HCT116 (cell line): Measurements from ENCODE around the gene TMEM117. TPM values are rescaled to one million over a fixed set of nuclear protein-coding genes. Genes with fewer than 3 reads are reported as not detected.

Experiments used
- ATAC-seq: fragments of 200-7000 bp; cut with Tn5 transposase; 2 replicates; pipeline ENCODE4 v1.9.1; 2020; ENCODE audit warnings: mild to moderate bottlenecking, moderate library complexity
- BruUV-seq: library from RNA; stranded (reverse); fragments of 400-500 nt; replicated peaks from 2 replicates; lab custom pipeline; 2021; lab: Mats Ljungman, UMichigan
- CTCF ChIA-PET: fragments of 300-600 bp; sonication (Branson Sonifier 250); formaldehyde crosslinking; loops from one replicate; lab custom pipeline; 2021; ENCODE audit warnings: antibody characterized with exemption; lab: Charles Lee
- POLR2A ChIA-PET: fragments of 300-600, 350-600 bp; sonication (Branson Sonifier 250); formaldehyde crosslinking; loops from one replicate; lab custom pipeline; 2021; ENCODE audit warnings: antibody characterized with exemption; lab: Charles Lee
- RAD21 ChIA-PET, 2 experiments: fragments of 300-600 bp; sonication (Branson Sonifier 250); formaldehyde crosslinking; loops; one replicate each; lab custom pipeline; 2023; ENCODE audit warnings: low total read pairs in 2 of 2; ENCODE audit not compliant: uncharacterized antibody in 2 of 2, unreplicated experiment in 2 of 2, low non-redundant PET in 1 of 2; lab: Charles Lee
- DNase-seq: peaks from one replicate; pipeline ENCODE4 v3.0.0-alpha.2; 2010; ENCODE audit warnings: low read depth, low spot score
- H2AFZ ChIP-seq: fragments of 200-600 bp; shearing (Covaris generic), sonication (generic); 2 replicates; pipeline ENCODE4 v1.6.1; 2017; ENCODE audit warnings: low read depth, mixed run types, mixed read lengths, antibody characterized with exemption, low read length; ENCODE audit not compliant: poor library complexity, severe bottlenecking
- H3K27ac ChIP-seq: 2 replicates; pipeline ENCODE4 v1.5.1; 2012; ENCODE audit warnings: low read depth, low read length
- H3K27me3 ChIP-seq: fragments of 200-600 bp; sonication (generic); 2 replicates; pipeline ENCODE4 v1.6.1; 2016; ENCODE audit warnings: mixed run types, low read length, mixed read lengths; ENCODE audit not compliant: insufficient read depth
- H3K36me3 ChIP-seq, 2 experiments: fragments of 200-500 bp in 1 of 2; fragments of 200-600 bp in 1 of 2; sonication (Bioruptor generic) in 1 of 2; sonication (generic) in 1 of 2; 2 replicates each; pipeline versions ENCODE4 v1.5.1 to v1.6.1; 2014 to 2016; ENCODE audit warnings: low read length in 2 of 2, inconsistent platforms in 1 of 2, mixed read lengths in 1 of 2, mixed run types in 1 of 2; ENCODE audit not compliant: insufficient read depth in 2 of 2, control insufficient read depth in 1 of 2
- H3K4me1 ChIP-seq, 2 experiments: fragments of 200-600 bp in 1 of 2; sonication (generic) in 1 of 2; 2 replicates each; pipeline versions ENCODE4 v1.5.1 to v1.6.1; 2012 to 2017; ENCODE audit warnings: low read length in 2 of 2, inconsistent platforms in 1 of 2, mild to moderate bottlenecking in 1 of 2, mixed read lengths in 1 of 2, mixed run types in 1 of 2, moderate library complexity in 1 of 2; ENCODE audit not compliant: insufficient read depth in 2 of 2, control insufficient read depth in 1 of 2
- H3K4me2 ChIP-seq: fragments of 200-600 bp; sonication (generic); 2 replicates; pipeline ENCODE4 v1.6.1; 2017; ENCODE audit warnings: mixed run types, low read length, mixed read lengths
- H3K4me3 ChIP-seq, 2 experiments: fragments of 200-600 bp in 1 of 2; sonication (generic) in 1 of 2; replicated peaks in 1 of 2; 2 replicates each; pipeline ENCODE4 v1.5.1; 2011 to 2016; ENCODE audit warnings: low read length in 2 of 2, control low read depth in 1 of 2, low read depth in 1 of 2, mild to moderate bottlenecking in 1 of 2, mixed read lengths in 1 of 2, mixed run types in 1 of 2
- H3K79me2 ChIP-seq: fragments of 200-600 bp; sonication (generic); 2 replicates; pipeline ENCODE4 v1.6.1; 2017; ENCODE audit warnings: mild to moderate bottlenecking, mixed run types, low read length, moderate library complexity, mixed read lengths; ENCODE audit not compliant: insufficient read depth
- H3K9ac ChIP-seq: fragments of 200-600 bp; sonication (generic); 2 replicates; pipeline ENCODE4 v1.6.1; 2016; ENCODE audit warnings: low read length, mixed read lengths
- H3K9me2 ChIP-seq: fragments of 200-600 bp; sonication (generic), shearing (Covaris generic); 2 replicates; pipeline ENCODE4 v1.6.1; 2017; ENCODE audit warnings: mixed run types, mild to moderate bottlenecking, moderate library complexity; ENCODE audit not compliant: insufficient read depth
- H3K9me3 ChIP-seq, 2 experiments: fragments of 200-500 bp in 1 of 2; fragments of 200-600 bp in 1 of 2; sonication (Bioruptor generic) in 1 of 2; sonication (generic) in 1 of 2; 2 replicates each; pipeline ENCODE4 v1.6.1; 2014 to 2017; ENCODE audit warnings: low read length in 2 of 2, mixed read lengths in 2 of 2, inconsistent platforms in 1 of 2, low read depth in 1 of 2, mild to moderate bottlenecking in 1 of 2, mixed run types in 1 of 2, moderate library complexity in 1 of 2; ENCODE audit not compliant: control insufficient read depth in 1 of 2, insufficient read depth in 1 of 2
- H4K20me1 ChIP-seq: fragments of 200-600 bp; sonication (generic), shearing (Covaris generic); 2 replicates; pipeline ENCODE4 v1.6.1; 2017; ENCODE audit warnings: mixed run types, mild to moderate bottlenecking, moderate library complexity; ENCODE audit not compliant: insufficient read depth
- CEBPB ChIP-seq: IDR thresholded peaks from 2 replicates; pipeline ENCODE4 v1.6.1; 2012; ENCODE audit warnings: low read depth
- ELF1 ChIP-seq: IDR thresholded peaks from 2 replicates; pipeline ENCODE4 v1.6.1; 2012; ENCODE audit warnings: low read depth, borderline replicate concordance
- EZH2phosphoT487 ChIP-seq: fragments of 200-600 bp; IDR thresholded peaks from 2 replicates; pipeline ENCODE4 v1.6.1; 2018; ENCODE audit warnings: antibody characterized with exemption, borderline replicate concordance
- JUND ChIP-seq: IDR thresholded peaks from 2 replicates; pipeline ENCODE4 v1.6.1; 2012
- POLR2AphosphoS5 ChIP-seq: IDR thresholded peaks from 2 replicates; pipeline ENCODE4 v1.6.1; 2011; ENCODE audit warnings: mild to moderate bottlenecking, low read depth, low read length, moderate library complexity
- SP1 ChIP-seq: IDR thresholded peaks from 2 replicates; pipeline ENCODE4 v1.6.1; 2012; ENCODE audit warnings: low read depth
- SRF ChIP-seq: IDR thresholded peaks from 2 replicates; pipeline ENCODE4 v1.6.1; 2012; ENCODE audit warnings: low read depth
- TCF7L2 ChIP-seq: IDR thresholded peaks from 2 replicates; pipeline ENCODE4 v1.7.0; 2011; ENCODE audit warnings: borderline replicate concordance, inconsistent platforms; ENCODE audit not compliant: insufficient read depth, insufficient read length; ENCODE audit errors: extremely low read depth
- YY1 ChIP-seq: IDR thresholded peaks from 2 replicates; pipeline ENCODE4 v1.6.1; 2011; ENCODE audit warnings: low read length, low read depth, moderate library complexity, mild to moderate bottlenecking; ENCODE audit not compliant: insufficient replicate concordance; ENCODE audit errors: extremely low read depth
- intact Hi-C: fragments of 100-400 bp; cut with micrococcal nuclease; formaldehyde crosslinking; loops from 2 replicates; pipeline ENCODE4 v1.10.0; 2022
- total RNA-seq: library from RNA; stranded (reverse); gene quantifications from one replicate; pipeline ENCODE4 v1.2.1, GENCODE V29; 2021; ENCODE audit not compliant: unreplicated experiment
- TF ChIP-seq, protein P1 (sequence below): IDR thresholded peaks from 2 replicates; pipeline ENCODE4 v1.6.1; 2012

Gene TMEM117
- total RNA-seq, 1 experiment from 2014 or later: 3.6 TPM

DNA sequence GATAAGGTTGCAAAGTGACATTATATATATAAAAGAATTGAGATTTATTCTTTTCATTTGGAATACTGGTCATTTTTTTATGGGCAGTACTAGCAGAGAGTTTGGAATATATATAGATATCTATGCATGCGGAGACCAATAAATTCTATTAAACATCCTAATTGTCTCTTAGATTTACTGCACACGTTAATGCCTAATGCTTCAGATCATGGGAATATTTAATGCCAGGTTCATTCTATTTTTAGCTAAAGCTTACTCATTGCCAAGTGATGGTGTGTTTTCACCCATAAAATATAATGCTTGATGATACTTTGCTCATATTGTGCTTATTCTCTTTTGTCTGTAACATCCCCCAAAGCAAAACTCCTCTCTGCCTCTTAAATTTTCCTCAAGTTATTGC lies 264.4 kb downstream of the TMEM117 start (continued):
- TF ChIP-seq TCF7L2: no peak
- no peak for TF ChIP-seq SRF
- TF ChIP-seq, protein P1, sequence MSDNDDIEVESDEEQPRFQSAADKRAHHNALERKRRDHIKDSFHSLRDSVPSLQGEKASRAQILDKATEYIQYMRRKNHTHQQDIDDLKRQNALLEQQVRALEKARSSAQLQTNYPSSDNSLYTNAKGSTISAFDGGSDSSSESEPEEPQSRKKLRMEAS: no peak
- no peak for TF ChIP-seq ELF1
- no peak for TF ChIP-seq JUND

DNA sequence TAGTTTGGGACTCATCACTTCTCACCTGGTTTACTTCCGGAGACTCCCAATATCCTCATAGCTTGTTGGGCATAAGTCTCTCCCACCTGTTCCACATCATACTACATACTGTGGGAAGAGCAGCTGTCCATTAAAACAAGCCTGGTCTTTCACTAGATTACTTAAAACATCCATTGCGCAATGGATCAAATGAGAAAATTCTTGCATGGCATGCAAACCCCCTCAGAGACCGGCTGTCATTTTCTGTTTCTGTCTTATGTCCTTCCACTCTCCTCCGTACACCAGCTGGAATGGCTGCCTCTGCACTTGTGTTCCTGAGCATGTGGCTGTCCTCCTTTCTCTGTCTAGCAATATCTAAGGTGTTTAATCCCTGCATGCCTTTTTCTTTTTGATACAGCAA lies 265.6 kb downstream of the TMEM117 start:
- H2AFZ ChIP-seq: no peak overlapping the region
- no peaks in the 10 kb centered on the region for H3K4me1 ChIP-seq
- ChIA-PET CTCF (no interaction called here), POLR2A (no interaction called here), RAD21 (no interaction called here)
- TF ChIP-seq CEBPB (no peak), YY1 (no peak), EZH2phosphoT487 (no peak), ELF1 (no peak), POLR2AphosphoS5 (no peak)
- no peak overlapping the region for H3K4me3 ChIP-seq
- BruUV-seq: no TSS peak
- no peak overlapping the region for H3K9ac ChIP-seq
- ATAC-seq: no peak
- no peaks in the 10 kb centered on the region for H3K9me3 ChIP-seq
- DNase-seq: no peak
- H3K9me2 ChIP-seq: no peaks in the 10 kb centered on the region
- no peak overlapping the region for H3K4me2 ChIP-seq
- intact Hi-C loops: no loop called here
- no peak overlapping the region for H3K27ac ChIP-seq
- no peaks in the 10 kb centered on the region for H3K79me2 ChIP-seq
- no peaks in the 10 kb centered on the region for H3K27me3 ChIP-seq
- H4K20me1 ChIP-seq: no peaks in the 10 kb centered on the region
- no peaks in the 10 kb centered on the region for H3K36me3 ChIP-seq

DNA sequence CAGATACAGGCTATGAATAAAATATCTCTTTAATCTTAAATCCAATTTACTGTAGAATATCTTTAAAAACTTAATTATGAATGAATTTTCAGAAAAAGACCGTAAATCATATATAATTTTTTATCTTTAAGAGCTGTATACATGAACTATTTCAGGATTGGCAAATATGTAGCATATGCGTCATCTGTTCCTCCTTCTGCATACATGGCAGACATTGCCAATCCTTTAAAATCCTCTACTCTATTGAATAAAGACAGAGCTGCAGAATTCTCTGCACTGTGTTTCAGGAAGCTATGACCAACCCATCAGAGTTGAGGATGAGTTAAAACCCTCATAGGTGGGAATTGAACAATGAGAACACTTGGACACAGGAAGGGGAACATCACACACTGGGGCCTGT lies 279.0 kb downstream of the TMEM117 start:
- POLR2A ChIA-PET: no interaction called here
- no peaks in the 10 kb centered on the region for H4K20me1 ChIP-seq
- ATAC-seq (no peak), DNase-seq (no peak)
- H3K9ac ChIP-seq: no peak overlapping the region
- no TSS peak for BruUV-seq
- no peaks in the 10 kb centered on the region for H3K4me1 ChIP-seq
- RAD21 ChIA-PET: no interaction called here
- H3K27ac ChIP-seq: no peak overlapping the region
- H3K9me2 ChIP-seq: no peaks in the 10 kb centered on the region
- H2AFZ ChIP-seq: no peak overlapping the region
- no peaks in the 10 kb centered on the region for H3K36me3 ChIP-seq
- TF ChIP-seq SP1 (no peak), EZH2phosphoT487 (no peak), JUND (no peak), SRF (no peak)
- intact Hi-C loops: no loop called here
- CTCF ChIA-PET: no interaction called here
- H3K9me3 ChIP-seq: no peaks in the 10 kb centered on the region
- no peak overlapping the region for H3K4me2 ChIP-seq
- no peaks in the 10 kb centered on the region for H3K79me2 ChIP-seq
- no peaks in the 10 kb centered on the region for H3K27me3 ChIP-seq
- H3K4me3 ChIP-seq: no peak overlapping the region
